ENCODE data around the gene ARHGAP22.

ARHGAP22 gene

GRCh38 chr10:48508791-48509772 is 95.8 kb downstream of the ARHGAP22 start:
- DNase-seq = no peak

GRCh38 chr10:48507933-48508790 is 96.7 kb downstream of the ARHGAP22 start:
- DNase-seq = peak; percentile 73

- no peak for DNase-seq
These were observed 97.4 kb downstream of the ARHGAP22 start for GRCh38 chr10:48507494-48507893.

- peak; percentile 87 for DNase-seq
These were observed 98.5 kb downstream of the ARHGAP22 start for GRCh38 chr10:48506147-48506917.

GRCh38 chr10:48505394-48506112 is 99.3 kb downstream of the ARHGAP22 start:
- DNase-seq = peak; percentile 88

GRCh38 chr10:48504141-48504885 is 100.6 kb downstream of the ARHGAP22 start:
- DNase-seq = no peak

GRCh38 chr10:48503293-48503911 is 101.5 kb downstream of the ARHGAP22 start:
- no peak for DNase-seq

- DNase-seq = no peak
These were observed 102.1 kb downstream of the ARHGAP22 start for GRCh38 chr10:48502791-48503190.

GRCh38 chr10:48501787-48502771 is 102.8 kb downstream of the ARHGAP22 start:
- peak; percentile 22 for DNase-seq

- DNase-seq = no peak
These were observed 103.6 kb downstream of the ARHGAP22 start for GRCh38 chr10:48501226-48501625.

- no peak for DNase-seq
These were observed 104.1 kb downstream of the ARHGAP22 start for GRCh38 chr10:48500771-48501170.

GRCh38 chr10:48498940-48499510 is 105.8 kb downstream of the ARHGAP22 start:
- DNase-seq = no peak

GRCh38 chr10:48497780-48498770 is 106.8 kb downstream of the ARHGAP22 start:
- no peak for DNase-seq

- no peak for DNase-seq
These were observed 107.8 kb downstream of the ARHGAP22 start for GRCh38 chr10:48496831-48497779.

GRCh38 chr10:48496105-48496830 is 108.6 kb downstream of the ARHGAP22 start:
- DNase-seq = no peak

Data from OCI-M1 (cell line).